OCI-LY1 (cell line): ENCODE results near the gene RNF121.

Experiments
- EZH2 ChIP-seq: fragments of 200-600 bp; sonication (generic), shearing (Covaris generic); IDR thresholded peaks from 2 replicates; pipeline ENCODE4 v1.8.0; 2017; ENCODE audit warnings: borderline replicate concordance, mixed run types, mild to moderate bottlenecking, antibody characterized with exemption, low read length, moderate library complexity, mixed read lengths
- TF ChIP-seq, protein P1 (sequence below): fragments of 200-600 bp; sonication (generic), shearing (Covaris generic); IDR thresholded peaks from 2 replicates; pipeline ENCODE4 v1.5.1; 2017; ENCODE audit warnings: mild to moderate bottlenecking, antibody characterized with exemption, low read length, moderate library complexity, mixed read lengths

DNA sequence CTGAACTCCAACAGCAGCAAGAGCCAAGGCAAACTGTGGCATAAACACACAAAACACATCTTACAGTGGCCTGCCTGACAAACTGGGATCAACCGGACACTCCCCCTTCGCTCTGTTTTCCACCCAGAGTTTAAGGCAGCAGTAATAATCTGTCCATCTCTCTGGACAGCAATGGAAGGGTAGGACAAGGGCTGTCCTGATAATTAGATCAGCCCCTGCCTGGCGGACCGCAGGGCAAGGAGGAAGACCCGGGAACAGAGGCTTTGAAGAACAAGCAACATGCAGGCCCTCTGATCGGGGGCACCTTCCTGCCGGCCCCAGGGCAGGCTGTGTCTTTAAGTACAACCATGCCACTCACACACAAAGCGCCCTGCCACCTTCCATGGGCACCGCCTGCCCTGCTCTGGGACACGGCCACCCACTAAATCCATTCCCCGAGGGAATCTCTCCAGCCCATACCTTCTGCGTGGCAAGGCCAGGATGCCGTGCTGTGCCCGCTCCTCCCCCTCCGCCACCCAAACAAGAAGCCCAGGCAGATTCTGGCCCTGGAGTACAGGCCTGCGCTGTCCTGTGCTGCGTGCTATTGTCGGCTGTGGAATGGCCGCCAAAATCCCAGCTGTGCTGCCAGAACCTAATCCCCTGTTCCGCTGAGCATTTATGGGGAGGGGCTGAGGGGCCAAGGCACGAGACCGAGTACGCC lies 112.7 kb downstream of the RNF121 start:
- TF ChIP-seq, protein P1, sequence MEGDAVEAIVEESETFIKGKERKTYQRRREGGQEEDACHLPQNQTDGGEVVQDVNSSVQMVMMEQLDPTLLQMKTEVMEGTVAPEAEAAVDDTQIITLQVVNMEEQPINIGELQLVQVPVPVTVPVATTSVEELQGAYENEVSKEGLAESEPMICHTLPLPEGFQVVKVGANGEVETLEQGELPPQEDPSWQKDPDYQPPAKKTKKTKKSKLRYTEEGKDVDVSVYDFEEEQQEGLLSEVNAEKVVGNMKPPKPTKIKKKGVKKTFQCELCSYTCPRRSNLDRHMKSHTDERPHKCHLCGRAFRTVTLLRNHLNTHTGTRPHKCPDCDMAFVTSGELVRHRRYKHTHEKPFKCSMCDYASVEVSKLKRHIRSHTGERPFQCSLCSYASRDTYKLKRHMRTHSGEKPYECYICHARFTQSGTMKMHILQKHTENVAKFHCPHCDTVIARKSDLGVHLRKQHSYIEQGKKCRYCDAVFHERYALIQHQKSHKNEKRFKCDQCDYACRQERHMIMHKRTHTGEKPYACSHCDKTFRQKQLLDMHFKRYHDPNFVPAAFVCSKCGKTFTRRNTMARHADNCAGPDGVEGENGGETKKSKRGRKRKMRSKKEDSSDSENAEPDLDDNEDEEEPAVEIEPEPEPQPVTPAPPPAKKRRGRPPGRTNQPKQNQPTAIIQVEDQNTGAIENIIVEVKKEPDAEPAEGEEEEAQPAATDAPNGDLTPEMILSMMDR: no peak
- no peak for TF ChIP-seq EZH2
